Ramos (cell line): Measurements from ENCODE around the gene F2RL3.
"Not testable (repeated sequence)": the region's sequence is repeated elsewhere in the genome, so short reads cannot be mapped to it uniquely, and the experiment has no call there.

Experiments used
- in situ Hi-C: fragments of 300-500 bp; cut with MboI; formaldehyde crosslinking; loops from one replicate; pipeline ENCODE4 v1.14.3; 2022; ENCODE audit warnings: low sequenced_read_pairs; ENCODE audit not compliant: unreplicated experiment

Gene F2RL3

DNA sequence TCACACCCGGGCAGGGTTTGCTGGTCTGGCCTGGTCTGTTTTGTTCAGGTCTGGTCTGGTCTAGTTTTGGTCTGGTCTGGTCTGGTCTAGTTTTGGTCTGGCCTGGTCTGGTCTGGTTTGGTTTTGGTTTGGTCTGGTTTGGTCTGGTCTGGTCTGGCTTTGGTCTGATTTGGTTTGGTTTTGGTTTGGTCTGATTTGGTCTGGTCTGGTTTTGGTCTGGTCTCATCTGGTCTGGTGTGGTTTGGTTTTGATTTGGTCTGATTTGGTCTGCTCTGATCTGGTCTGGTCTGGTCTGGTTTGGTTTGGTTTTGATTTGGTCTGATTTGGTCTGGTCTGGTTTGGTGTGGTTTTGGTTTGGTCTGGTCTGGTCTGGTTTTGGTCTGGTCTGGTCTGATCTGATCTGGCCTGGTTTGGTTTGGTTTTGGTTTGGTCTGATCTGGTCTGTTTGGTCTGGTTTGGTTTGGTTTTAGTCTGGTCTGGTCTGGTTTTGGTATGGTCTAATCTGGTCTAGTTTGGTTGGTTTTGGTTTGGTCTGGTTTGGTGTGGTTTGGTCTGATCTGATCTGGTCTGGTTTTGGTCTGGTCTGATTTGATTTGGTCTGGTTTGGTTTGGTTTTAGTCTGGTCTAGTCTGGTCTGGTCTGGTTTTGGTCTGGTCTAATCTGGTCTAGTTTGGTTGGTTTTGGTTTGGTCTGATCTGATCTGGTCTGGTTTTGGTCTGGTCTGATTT is 14.4 kb upstream of the F2RL3 start:
- in situ Hi-C loops: no loop called here

DNA sequence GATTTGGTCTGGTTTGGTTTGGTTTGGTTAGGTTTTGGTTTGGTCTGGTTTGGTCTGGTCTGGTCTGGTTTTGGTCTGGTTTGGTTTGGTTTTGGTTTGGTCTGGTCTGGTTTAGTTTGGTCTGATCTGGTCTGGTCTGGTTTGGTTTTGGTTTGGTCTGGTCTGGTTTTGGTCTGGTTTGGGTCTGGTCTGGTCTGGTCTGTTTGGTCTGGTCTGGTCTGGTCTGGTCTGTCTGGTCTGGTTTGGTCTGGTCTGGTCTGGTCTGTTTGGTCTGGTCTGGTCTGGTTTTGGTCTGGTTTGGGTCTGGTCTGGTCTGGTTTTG is 13.9 kb upstream of the F2RL3 start:
- in situ Hi-C loops: not testable (repeated sequence)

DNA sequence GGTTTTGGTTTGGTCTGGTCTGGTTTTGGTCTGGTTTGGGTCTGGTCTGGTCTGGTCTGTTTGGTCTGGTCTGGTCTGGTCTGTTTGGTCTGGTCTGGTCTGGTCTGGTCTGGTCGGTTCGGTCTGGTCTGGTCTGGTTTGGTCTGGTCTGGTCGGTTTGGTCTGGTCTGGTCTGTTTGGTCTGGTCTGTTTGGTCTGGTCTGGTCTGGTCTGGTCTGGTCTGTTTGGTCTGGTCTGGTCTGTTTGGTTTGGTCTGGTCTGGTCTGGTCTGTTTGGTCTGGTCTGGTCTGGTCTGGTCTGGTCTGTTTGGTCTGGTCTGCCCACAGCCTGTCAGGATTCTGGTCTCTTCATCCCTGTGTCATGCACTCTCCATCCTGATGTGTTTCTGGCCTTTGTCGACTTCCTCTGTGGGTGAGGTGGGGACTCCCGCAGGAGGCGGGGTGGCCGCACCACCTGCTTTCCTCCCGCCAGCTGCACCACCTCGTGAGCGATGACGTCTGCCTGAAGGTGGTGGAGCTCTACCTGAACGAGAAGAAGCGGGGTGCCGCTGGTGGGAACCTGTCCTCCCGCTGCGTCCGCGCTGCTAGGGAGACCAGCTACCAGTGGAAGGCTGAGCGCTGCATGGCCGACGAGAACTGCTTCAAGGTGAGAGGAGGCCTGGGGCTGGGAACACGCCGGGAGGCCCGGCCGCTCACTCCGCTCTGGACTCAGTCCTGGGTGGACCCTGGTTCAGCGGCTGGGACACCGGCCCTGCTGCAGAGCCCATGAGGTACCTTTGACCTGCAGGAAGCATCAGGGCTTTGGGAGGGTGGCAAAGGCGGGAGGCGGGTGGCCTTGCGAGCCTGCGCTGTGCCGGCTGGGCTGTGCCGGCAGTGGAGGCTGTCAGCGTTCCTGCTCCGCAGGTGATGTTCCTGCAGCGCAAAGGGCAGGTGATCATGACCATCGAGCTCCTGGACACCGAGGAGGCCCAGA is 12.9 kb upstream of the F2RL3 start:
- in situ Hi-C loops: no loop called here

DNA sequence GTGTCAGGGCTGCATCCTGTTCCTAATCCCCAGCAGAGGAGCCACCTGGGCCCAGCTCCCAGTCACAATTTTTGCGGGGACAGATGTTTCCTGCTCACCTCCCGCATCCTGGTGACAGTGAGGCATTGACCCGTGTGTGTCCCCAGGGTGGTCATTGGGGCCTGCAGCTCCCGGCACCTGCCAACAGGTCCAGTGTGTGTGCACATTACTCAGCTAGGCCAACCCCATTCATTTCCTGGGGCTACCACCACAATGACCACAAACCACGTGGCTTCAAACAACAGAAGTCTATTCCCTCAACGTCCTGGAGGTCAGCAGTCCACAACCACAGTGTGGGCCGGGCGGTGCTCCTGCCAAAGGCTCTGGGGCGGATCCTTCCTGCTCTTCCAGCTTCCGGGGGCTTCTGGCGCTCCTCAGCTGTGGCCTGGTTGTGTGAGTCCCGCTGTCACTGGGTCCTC is 11.9 kb upstream of the F2RL3 start:
- in situ Hi-C loops: no loop called here

DNA sequence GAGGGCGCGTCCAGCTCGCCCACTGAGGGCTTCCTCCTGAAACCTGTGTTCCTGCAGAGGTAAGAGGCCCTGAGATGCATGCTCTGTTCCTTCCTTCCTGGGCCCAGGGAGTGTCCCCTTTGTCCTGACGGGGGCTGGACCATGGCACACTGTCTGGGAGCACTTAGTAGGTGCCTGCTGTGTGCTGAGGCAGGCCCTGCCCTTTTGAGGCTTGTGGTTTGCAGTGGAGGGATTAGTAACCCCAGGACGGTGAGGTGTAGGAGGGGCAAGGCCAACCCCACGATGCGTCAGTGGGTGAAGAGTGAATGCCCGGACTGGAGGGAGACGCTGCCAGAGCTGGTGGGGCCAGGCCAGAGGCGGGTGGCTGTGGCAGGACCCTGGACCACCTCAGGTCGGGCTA is 11.2 kb upstream of the F2RL3 start:
- in situ Hi-C loops: no loop called here

DNA sequence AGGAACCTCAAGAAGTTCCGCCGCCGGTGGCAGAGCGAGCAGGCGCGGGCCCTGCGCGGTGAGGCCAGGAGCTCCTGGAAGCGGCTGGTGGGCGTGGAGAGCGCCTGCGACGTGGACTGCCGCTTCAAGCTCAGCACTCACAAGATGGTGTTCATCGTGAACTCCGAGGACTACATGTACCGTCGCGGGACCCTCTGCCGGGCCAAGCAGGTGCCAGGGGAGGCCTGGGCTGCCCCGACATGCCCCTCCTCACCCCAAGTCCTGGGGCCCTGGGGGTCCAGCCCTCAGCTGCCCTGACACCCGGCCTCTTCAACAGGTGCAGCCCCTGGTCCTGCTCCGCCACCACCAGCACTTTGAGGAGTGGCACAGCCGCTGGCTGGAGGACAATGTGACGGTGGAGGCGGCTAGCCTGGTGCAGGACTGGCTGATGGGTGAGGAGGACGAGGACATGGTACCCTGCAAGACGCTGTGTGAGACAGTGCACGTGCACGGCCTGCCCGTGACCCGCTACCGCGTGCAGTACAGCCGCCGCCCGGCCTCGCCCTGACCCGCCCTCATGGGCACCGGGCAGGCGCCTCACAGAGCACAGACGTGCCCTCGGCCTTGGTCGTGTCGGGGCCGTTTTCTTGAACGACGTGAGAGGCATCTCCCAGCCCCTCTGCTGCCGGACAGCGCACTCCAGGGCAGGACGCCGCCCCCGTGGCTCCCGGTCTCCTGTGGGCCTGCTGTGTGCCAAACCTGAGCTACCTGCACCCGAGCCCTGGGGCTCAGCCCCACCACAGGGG is 10.4 kb upstream of the F2RL3 start:
- in situ Hi-C loops: no loop called here

DNA sequence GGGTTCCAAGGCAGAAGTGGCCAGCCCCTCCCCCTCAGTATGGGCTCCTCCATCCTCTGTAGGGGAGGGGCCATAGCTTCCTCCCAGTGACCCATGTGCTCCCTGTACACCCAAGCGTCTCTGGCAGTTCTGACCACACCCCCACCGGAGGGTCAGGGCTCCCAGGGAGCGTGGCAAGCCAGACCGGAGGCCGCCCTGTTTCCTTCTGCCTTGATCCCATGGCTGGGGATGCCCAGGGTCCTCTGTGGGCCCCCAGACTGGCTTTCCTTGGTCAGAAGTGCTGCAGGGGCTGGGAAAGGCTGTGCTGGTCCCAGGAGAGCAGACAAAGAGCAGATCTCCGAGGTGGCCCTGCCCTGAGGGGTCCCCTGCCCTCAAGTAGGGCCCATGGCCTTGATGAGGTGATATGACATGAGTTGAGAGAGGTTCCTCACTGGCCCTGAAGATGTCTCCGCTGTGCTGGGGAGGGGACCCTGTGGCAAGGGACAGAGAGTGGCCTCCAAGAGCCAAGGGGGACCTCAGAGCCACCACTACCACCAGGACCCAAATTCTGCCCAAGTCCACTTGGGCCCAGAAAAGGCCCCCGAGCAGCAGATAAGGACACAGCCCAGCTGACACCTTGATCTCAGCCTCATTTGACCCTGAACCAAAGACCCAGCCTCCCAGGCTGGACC is 7.8 kb upstream of the F2RL3 start:
- in situ Hi-C loops: no loop called here

DNA sequence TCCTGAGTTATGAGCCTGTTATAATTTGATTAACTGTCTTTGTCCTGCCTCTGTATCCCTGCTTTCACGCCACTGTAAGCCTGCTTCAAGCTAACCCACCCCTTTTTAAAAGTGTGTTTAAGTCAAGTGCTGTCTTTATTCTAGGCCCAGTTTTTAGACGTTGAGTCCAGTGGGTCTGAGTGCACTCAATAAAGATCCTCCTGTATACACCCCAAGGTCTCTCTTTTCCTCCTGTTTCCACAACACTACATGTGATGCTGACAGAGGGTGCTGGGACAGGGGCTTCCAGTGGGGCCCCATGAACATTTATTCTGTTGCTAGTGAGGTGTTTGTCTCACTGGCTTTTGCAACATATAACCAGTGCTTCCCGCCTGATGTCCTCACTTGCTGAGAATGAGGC is 6.7 kb upstream of the F2RL3 start:
- in situ Hi-C loops: no loop called here

DNA sequence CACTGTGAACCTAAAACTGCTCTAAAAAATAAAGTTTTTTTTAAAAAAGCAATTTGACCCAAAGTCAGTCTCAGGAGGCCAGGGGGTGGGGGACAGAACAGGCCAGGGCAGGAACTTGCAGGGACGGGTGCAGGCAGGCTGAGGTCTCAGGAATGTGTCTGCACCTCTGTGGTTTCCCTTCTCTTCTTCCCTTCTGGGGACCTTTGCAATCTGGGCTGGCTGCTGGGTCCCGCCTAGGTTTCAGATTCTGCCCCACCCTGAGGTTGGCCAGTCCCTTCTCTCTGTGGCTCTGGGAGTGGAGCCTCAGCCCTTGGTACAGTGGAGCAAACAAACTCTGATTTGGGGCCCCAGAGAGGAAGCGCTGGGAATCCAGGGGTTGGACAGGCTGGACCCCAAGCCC is 5.3 kb upstream of the F2RL3 start:
- in situ Hi-C loops: no loop called here

DNA sequence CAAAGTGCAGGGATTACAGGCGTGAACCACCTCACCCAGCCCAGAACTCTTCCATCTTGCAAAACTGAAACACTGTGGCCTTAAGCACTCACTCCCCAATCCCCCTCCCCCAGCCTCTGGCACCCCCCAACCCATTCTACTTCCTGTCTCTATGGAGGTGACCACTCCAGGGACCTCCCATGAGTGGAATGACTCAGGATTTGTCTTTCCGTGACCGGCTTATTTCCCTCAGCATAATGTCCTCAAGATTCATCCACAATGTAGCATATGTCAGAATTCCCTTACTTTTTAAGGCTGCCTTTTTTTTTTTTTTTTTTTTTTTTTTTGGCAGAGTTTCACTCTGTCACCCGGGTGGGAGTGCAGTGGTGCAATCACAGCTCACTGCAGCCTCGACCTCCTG is 3.6 kb upstream of the F2RL3 start:
- in situ Hi-C loops: no loop called here

DNA sequence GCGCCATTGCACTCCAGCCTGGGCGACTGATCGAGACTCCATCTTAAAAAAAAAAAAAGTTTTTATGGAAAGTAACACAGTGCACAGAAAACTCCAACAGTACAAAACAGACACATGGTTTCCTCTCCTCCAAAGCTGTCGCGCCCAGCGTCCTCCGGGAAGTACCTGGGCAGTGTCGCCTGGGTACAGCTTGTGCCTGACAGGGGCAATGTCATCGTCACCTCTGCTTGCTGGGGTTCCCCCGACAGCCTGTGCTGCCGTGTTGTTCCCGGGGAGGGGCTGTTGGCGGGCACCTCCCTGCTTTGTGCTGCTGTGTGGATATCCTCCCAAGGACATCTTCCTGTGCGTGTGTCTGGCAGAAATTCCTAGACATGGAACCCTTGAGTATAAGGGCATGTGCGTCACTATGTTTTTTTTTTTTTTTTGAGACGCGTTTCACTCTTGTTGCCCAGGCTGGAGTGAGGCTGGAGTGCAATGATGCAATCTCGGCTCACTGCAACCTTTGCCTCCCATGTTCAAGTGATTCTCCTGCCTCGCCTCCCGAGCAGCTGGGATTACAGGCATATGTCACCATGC is 2.4 kb upstream of the F2RL3 start:
- in situ Hi-C loops: no loop called here

DNA sequence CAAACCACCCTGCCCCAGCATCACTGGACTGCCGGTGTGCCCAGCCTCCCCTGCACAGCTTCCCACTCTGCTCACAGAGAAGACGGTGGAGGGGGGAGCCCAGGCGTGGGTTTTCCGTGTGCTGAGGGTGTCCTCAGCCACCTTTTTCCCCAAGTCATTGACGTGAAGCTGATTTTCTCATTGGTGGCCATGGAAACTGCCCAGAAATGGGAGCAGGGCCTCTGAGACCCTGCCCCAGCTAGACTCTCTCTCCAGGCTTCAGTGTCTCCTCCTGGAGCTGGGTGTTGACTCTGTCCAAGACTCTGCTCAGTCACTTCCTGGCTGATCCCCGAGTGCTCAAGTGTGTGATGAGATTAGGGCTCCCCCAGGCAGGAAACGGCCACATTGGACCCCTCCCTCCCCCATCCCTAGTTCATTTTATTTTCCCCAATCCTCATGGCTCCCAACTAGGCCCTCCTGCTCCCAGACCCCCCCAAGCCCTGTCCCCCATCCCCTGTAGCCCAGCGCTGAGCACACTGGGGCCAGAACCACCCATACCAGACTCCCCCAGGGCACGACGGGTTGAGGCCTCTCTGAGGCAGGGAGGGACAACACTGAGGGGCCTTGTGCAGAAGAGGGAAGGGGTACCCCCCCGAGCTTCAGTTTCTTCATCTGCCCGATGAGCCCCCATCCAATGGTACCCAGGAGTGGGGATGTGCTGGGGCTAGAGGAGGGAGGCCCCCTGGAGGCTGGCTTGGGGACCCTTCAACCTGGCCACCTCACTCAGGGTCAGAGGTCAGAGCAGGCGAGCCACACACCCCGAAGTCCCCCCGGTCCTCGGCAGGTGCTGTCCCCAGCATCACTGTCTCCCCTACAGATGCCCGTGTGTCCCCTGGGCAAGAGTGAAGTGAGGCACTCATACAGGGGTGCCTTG is 1.2 kb upstream of the F2RL3 start:
- in situ Hi-C loops: no loop called here

DNA sequence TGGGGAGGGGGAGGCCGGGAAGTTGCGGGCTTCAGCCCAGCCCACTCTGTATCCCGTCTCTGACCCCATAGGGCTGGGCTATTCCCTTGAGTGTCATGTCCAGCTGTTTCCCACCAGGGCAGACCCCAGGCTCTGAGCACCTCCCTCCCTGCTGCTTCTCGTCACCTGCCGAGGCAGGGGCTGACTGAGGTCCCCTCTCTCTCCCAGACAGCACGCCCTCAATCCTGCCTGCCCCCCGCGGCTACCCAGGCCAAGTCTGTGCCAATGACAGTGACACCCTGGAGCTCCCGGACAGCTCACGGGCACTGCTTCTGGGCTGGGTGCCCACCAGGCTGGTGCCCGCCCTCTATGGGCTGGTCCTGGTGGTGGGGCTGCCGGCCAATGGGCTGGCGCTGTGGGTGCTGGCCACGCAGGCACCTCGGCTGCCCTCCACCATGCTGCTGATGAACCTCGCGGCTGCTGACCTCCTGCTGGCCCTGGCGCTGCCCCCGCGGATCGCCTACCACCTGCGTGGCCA is 625 bp downstream of the F2RL3 start:
- in situ Hi-C loops: no loop called here

DNA sequence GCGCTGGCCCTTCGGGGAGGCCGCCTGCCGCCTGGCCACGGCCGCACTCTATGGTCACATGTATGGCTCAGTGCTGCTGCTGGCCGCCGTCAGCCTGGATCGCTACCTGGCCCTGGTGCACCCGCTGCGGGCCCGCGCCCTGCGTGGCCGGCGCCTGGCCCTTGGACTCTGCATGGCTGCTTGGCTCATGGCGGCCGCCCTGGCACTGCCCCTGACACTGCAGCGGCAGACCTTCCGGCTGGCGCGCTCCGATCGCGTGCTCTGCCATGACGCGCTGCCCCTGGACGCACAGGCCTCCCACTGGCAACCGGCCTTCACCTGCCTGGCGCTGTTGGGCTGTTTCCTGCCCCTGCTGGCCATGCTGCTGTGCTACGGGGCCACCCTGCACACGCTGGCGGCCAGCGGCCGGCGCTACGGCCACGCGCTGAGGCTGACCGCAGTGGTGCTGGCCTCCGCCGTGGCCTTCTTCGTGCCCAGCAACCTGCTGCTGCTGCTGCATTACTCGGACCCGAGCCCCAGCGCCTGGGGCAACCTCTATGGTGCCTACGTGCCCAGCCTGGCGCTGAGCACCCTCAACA is 1.2 kb downstream of the F2RL3 start:
- in situ Hi-C loops: no loop called here

DNA sequence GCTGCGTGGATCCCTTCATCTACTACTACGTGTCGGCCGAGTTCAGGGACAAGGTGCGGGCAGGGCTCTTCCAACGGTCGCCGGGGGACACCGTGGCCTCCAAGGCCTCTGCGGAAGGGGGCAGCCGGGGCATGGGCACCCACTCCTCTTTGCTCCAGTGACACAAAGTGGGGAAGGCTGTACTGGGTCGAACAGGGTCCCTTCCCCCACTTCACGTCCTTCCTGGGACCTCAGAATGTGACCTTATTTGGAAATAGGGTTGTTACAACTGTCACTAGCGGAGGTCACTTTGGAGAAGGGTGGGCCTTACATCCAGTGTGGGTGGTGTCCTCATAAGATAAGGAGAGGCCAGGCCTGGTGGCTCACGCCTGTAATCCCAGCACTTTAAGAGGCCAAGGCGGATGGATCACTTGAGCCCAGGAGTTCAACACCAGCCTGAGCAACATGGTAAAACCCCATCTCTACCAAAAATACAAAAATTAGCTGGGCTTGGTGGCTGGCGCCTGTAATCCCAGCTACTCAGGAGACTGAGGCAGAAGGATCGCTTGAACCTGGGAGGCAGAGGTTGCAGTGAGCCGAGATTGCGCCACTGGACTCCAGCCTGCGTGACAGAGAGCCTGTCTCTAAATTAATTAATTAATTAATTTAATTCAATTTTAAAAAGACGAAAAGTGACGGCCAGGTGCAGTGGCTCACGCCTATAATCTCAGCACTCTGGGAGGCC is 1.8 kb downstream of the F2RL3 start:
- in situ Hi-C loops: no loop called here

DNA sequence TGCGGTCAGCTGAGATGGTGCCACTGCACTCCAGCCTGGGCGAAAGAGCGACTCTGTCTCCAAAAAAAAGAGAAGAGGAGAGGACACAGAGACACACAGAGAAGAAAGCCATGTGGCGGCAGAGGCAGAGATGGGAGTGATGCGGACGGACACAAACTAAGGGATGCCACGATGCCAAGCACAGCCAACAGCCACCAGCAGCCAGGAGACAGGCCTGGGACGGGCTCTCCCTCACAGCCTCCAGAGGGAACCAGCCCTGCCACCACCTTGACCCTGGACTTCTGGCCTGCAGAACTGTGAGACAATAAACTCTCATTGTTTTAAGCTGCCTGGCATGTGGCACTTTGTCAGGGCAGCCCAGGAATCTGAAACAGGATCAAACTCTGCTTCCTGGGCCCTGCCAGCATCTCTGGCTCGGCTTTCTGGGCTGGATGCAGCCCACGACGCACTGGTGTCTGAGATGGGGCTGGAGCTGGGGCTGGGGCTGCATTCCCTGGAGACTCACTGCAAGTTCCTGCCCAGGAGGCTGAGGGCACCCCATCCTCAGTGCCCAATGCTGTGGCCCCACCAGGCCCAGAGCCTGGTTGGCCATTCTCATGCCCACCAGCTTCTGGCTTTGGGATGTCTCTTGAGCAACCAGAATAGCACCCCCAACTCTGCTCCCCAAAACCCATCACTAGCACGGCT is 3.0 kb downstream of the F2RL3 start:
- in situ Hi-C loops: no loop called here

DNA sequence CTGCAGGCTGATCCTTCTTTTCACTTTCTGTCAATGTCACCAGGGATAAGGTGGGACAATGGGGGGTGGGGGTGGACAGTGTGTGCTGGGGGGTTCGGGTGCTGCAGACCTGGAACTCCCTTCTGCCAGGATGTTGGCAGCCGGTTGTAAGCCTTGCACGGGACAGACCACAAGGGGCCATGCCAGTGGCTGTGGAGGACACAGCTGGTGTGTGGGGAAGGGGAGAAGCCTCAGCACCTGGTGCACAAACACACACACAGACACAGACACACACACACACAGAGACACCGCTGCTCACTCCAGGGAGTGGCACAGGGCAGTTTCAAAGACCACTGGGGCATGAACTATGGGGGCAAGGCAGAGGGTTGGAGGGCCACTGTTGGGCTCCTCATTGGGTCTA is 3.6 kb downstream of the F2RL3 start:
- in situ Hi-C loops: no loop called here
